Measurements from ENCODE around the gene PGPEP1. TPM values are rescaled to one million over a fixed set of nuclear protein-coding genes. Genes with fewer than 3 reads are reported as not detected.
A peak's percentile ranks its signal among the peaks of the same experiment; 100 is the strongest.

Gene PGPEP1
- total RNA-seq, 4 donors from 2014 or later, result 23.5 to 44.0 (median 27.9) TPM

- TF ChIP-seq POLR2A (IDR thresholded peaks at IDR 0.05) (no peak), CTCF (IDR thresholded peaks at IDR 0.05) (no peak)
- Histone ChIP-seq H3K27me3 (no peaks in the 10 kb centered on the region), H3K9me3 (no peaks in the 10 kb centered on the region), H3K36me3 (no peaks in the 10 kb centered on the region), H3K4me1 (peaks cover 44 to 59% of the 10 kb centered on the region in 2 donors), H3K27ac (peak overlapping the region; percentile 87 to 90 (median 90)), H3K4me3 (replicated peaks in 1 of 3) (peak overlapping the region in 1 of 3 donors; percentile 38)
- DNase-seq, result no peak
- intact Hi-C loops (cut with DNase I), result loop anchor here (10.0 kb wide), 2 partner anchors 163 to 213 kb away; partner anchors contain the start of gene RAB3A
- WGBS, 2 donors, result 15 to 18% methylated on average over 7 to 22 of the region's 30 CpGs
These were observed 77.7 kb downstream of the PGPEP1 start for GRCh38 chr19:18418029-18418482.

GRCh38 chr19:18418483-18419194 is 78.2 kb downstream of the PGPEP1 start:
- peak overlapping the region in 1 of 3 donors; percentile 66 for H3K4me3 ChIP-seq (replicated peaks in 1 of 3)
- TF ChIP-seq POLR2A (IDR thresholded peaks at IDR 0.05), result no peak
- no peak for TF ChIP-seq CTCF (IDR thresholded peaks at IDR 0.05)
- no peaks in the 10 kb centered on the region for H3K9me3 ChIP-seq
- H3K4me1 ChIP-seq, result peaks cover 44 to 65% of the 10 kb centered on the region in 2 donors
- intact Hi-C loops (cut with DNase I), result loop anchor here (10.0 kb wide), 2 partner anchors 164 to 214 kb away; partner anchors contain the start of gene RAB3A
- WGBS, 2 donors, result 16 to 44% methylated on average over 5 to 29 of the region's 39 CpGs
- no peaks in the 10 kb centered on the region for H3K27me3 ChIP-seq
- peak; percentile 43 to 44 for DNase-seq
- H3K27ac ChIP-seq, result peak overlapping the region; percentile 5 to 90 (median 90)
- no peaks in the 10 kb centered on the region for H3K36me3 ChIP-seq

- H3K4me3 ChIP-seq (replicated peaks in 1 of 3), result peak within 1 kb of the TSS; percentile 14 to 66 (median 27)
- H3K36me3 ChIP-seq, result no peaks in the 10 kb centered on the region
- DNase-seq, result peak; percentile 70
- peaks cover 44 to 68% of the 10 kb centered on the region in 2 donors for H3K4me1 ChIP-seq
- no peaks in the 10 kb centered on the region for H3K9me3 ChIP-seq
- H3K27me3 ChIP-seq, result no peaks in the 10 kb centered on the region
- 0% methylated on average over 2 to 5 of the region's 80 CpGs for WGBS, 2 donors
- peak in 1 of 2 donors; percentile 70 for TF ChIP-seq POLR2A (IDR thresholded peaks at IDR 0.05)
- TF ChIP-seq CTCF (IDR thresholded peaks at IDR 0.05), result peak in 3 of 6 experiments; percentile 49 to 56 (median 53)
- intact Hi-C loops (cut with DNase I), result loop anchor here (10.0 kb wide), 2 partner anchors 164 to 214 kb away; partner anchors contain the start of gene RAB3A
- peak within 1 kb of the TSS; percentile 5 to 90 (median 90) for H3K27ac ChIP-seq
These were observed 78.8 kb downstream of the PGPEP1 start, which contains the start of gene SSBP4 for GRCh38 chr19:18419195-18419698. Gene SSBP4, plus strand, starts transcription at chr19:18419398. Its CDS starts 251 bp downstream, at chr19:18419649.

Small RNA genes within 50 kb of the gene (microRNA-seq; reads per million reads assigned to microRNA genes)
- gene MIR3189, result not detected

Small RNA genes within 50 kb of the gene (small RNA-seq; reads per million reads assigned to genes)
- gene MIR3189 (not detected), gene RN7SL513P (not detected)

Other genes with a start within 250 kb of the PGPEP1 start
- 1 to 10 TPM; 4.8 to 5.6 (median 5.0) TPM for gene MAST3, start 242.8 kb upstream of the PGPEP1 start, total RNA-seq
- gene PIK3R2, start 187.4 kb upstream of the PGPEP1 start, total RNA-seq, result 10 to 100 TPM; 14.4 to 33.0 (median 19.8) TPM
- gene IFI30, start 166.8 kb upstream of the PGPEP1 start, total RNA-seq, result 10 to 100 TPM; 36.3 to 58.4 (median 40.1) TPM
- gene MPV17L2, start 147.4 kb upstream of the PGPEP1 start, total RNA-seq, result 10 to 100 TPM in 3 of 4 donors, 1 to 10 TPM in 1; 4.7 to 57.7 (median 29.3) TPM
- 1 to 10 TPM in 2 of 4 donors, under 1 TPM in 1, not detected in 1; 0.40 to 2.5 (median 2.0) TPM for gene RAB3A, start 136.6 kb upstream of the PGPEP1 start, total RNA-seq
- gene PDE4C, start 114.2 kb upstream of the PGPEP1 start, total RNA-seq, result 1 to 10 TPM in 1 of 4 donors, under 1 TPM in 2, not detected in 1; 0.27 to 1.4 (median 0.92) TPM
- gene IQCN, start 66.1 kb upstream of the PGPEP1 start, total RNA-seq, result 10 to 100 TPM in 1 of 4 donors, 1 to 10 TPM in 3; 5.7 to 17.0 (median 8.9) TPM
- gene JUND, start 59.0 kb upstream of the PGPEP1 start, total RNA-seq, result 100 to 1,000 TPM; 193 to 394 (median 316) TPM
- 100 to 1,000 TPM in 2 of 4 donors, 10 to 100 TPM in 2; 55.2 to 203 (median 140) TPM for gene LSM4, start 17.5 kb upstream of the PGPEP1 start, total RNA-seq
- gene GDF15, start 45.6 kb downstream of the PGPEP1 start, total RNA-seq, result 1 to 10 TPM in 3 of 4 donors, not detected in 1; 3.7 to 9.9 (median 5.1) TPM
- 1 to 10 TPM; 1.1 to 7.1 (median 2.2) TPM for gene LRRC25, start 57.0 kb downstream of the PGPEP1 start, total RNA-seq
- 10 to 100 TPM; 40.5 to 75.6 (median 56.1) TPM for gene SSBP4, start 78.8 kb downstream of the PGPEP1 start, total RNA-seq
- 10 to 100 TPM; 12.7 to 24.2 (median 22.9) TPM for gene ISYNA1, start 97.5 kb downstream of the PGPEP1 start, total RNA-seq
- gene ELL, start 181.5 kb downstream of the PGPEP1 start, total RNA-seq, result 10 to 100 TPM; 10.8 to 31.0 (median 11.5) TPM
- 100 to 1,000 TPM; 238 to 394 (median 314) TPM for gene FKBP8, start 203.0 kb downstream of the PGPEP1 start, total RNA-seq
- gene KXD1, start 217.3 kb downstream of the PGPEP1 start, total RNA-seq, result 100 to 1,000 TPM in 2 of 4 donors, 10 to 100 TPM in 2; 98.1 to 117 (median 103) TPM
- gene UBA52, start 231.3 kb downstream of the PGPEP1 start, total RNA-seq, result 100 to 1,000 TPM; 395 to 726 (median 521) TPM
- gene REX1BD, start 248.2 kb downstream of the PGPEP1 start, total RNA-seq, result 100 to 1,000 TPM in 2 of 4 donors, 10 to 100 TPM in 2; 57.4 to 137 (median 101) TPM